OCI-LY7 (cell line): ENCODE data around the gene ADAMTS4. TPM values are rescaled to one million over a fixed set of nuclear protein-coding genes. Genes with fewer than 3 reads are reported as not detected.

Experiments
- Bru-seq: library from RNA; stranded (reverse); fragments of 400-500 nt; gene quantifications from one replicate; lab custom pipeline; 2021; lab: Mats Ljungman, UMichigan
- BruChase-seq, 2 experiments: library from RNA; stranded (reverse); fragments of 400-500 nt; gene quantifications; one replicate each; lab custom pipeline; 2021; lab: Mats Ljungman, UMichigan
- BruUV-seq: library from RNA; stranded (reverse); fragments of 400-500 nt; replicated peaks from 2 replicates; lab custom pipeline; 2021; lab: Mats Ljungman, UMichigan
- CTCF ChIA-PET: fragments of 300-600 bp; sonication (Branson Sonifier 250); formaldehyde crosslinking; loops from one replicate; lab custom pipeline; 2022; ENCODE audit warnings: antibody characterized with exemption; ENCODE audit not compliant: unreplicated experiment; lab: Charles Lee
- POLR2A ChIA-PET: fragments of 300-600 bp; sonication (Branson Sonifier 250); formaldehyde crosslinking; loops from one replicate; lab custom pipeline; 2022; ENCODE audit warnings: antibody characterized with exemption; lab: Charles Lee
- DNase-seq: peaks from one replicate; pipeline ENCODE4 v3.0.0-alpha.2; 2015; ENCODE audit warnings: low spot score
- H2AFZ ChIP-seq: fragments of 200-600 bp; sonication (generic), shearing (Covaris generic); 2 replicates; pipeline ENCODE4 v1.6.1; 2014; ENCODE audit warnings: mild to moderate bottlenecking, antibody characterized with exemption, low read length, moderate library complexity
- H3K27ac ChIP-seq: fragments of 200-600 bp; sonication (generic); 2 replicates; pipeline ENCODE4 v1.5.1; 2014; ENCODE audit warnings: mixed run types, low read depth, mild to moderate bottlenecking, moderate library complexity, low read length, inconsistent platforms; ENCODE audit not compliant: poor library complexity, severe bottlenecking
- H3K36me3 ChIP-seq: fragments of 200-600 bp; sonication (generic); 2 replicates; pipeline ENCODE4 v1.6.1; 2014; ENCODE audit warnings: mild to moderate bottlenecking, antibody characterized with exemption, low read length, moderate library complexity, mixed read lengths; ENCODE audit not compliant: insufficient read depth
- H3K4me1 ChIP-seq: fragments of 200-600 bp; sonication (generic); 2 replicates; pipeline ENCODE4 v1.5.1; 2014; ENCODE audit warnings: mild to moderate bottlenecking, low read length; ENCODE audit not compliant: insufficient read depth, poor library complexity, severe bottlenecking
- H3K4me2 ChIP-seq: fragments of 200-600 bp; sonication (generic); 2 replicates; pipeline ENCODE4 v1.6.1; 2014; ENCODE audit warnings: mild to moderate bottlenecking, low read length
- H3K4me3 ChIP-seq: fragments of 200-600 bp; sonication (generic); 2 replicates; pipeline ENCODE4 v1.5.1; 2014; ENCODE audit warnings: mild to moderate bottlenecking, low read depth, low read length; ENCODE audit not compliant: poor library complexity, severe bottlenecking
- H3K79me2 ChIP-seq: fragments of 200-600 bp; sonication (generic); 2 replicates; pipeline ENCODE4 v1.6.1; 2016; ENCODE audit warnings: low read depth, mild to moderate bottlenecking, low read length, moderate library complexity, mixed read lengths; ENCODE audit not compliant: insufficient read depth
- H3K9me2 ChIP-seq: fragments of 200-600 bp; sonication (generic); 2 replicates; pipeline ENCODE4 v1.6.1; 2016; ENCODE audit warnings: mild to moderate bottlenecking, low read length, mixed read lengths; ENCODE audit not compliant: insufficient read depth
- H3K9me3 ChIP-seq: fragments of 200-600 bp; sonication (generic); 2 replicates; pipeline ENCODE4 v1.6.1; 2014; ENCODE audit warnings: mild to moderate bottlenecking, mixed run types, low read length, mixed read lengths
- H4K20me1 ChIP-seq: fragments of 200-600 bp; sonication (generic); 2 replicates; pipeline ENCODE4 v1.6.1; 2014; ENCODE audit warnings: mild to moderate bottlenecking, antibody characterized with exemption, low read length, moderate library complexity, mixed read lengths; ENCODE audit not compliant: insufficient read depth
- CTCF ChIP-seq: fragments of 200-600 bp; sonication (generic); conservative IDR thresholded peaks from 2 replicates; pipeline ENCODE4 v1.5.1; 2014; ENCODE audit warnings: mild to moderate bottlenecking, antibody characterized with exemption, low read length, moderate library complexity, mixed read lengths
- EZH2phosphoT487 ChIP-seq: fragments of 200-600 bp; sonication (generic); IDR thresholded peaks from 2 replicates; pipeline ENCODE4 v1.6.1; 2018; ENCODE audit warnings: low read depth, borderline replicate concordance, mild to moderate bottlenecking, mixed run types, antibody characterized with exemption, low read length, moderate library complexity, mixed read lengths
- intact Hi-C: fragments of 100-400 bp; cut with micrococcal nuclease; formaldehyde crosslinking; loops from one replicate; pipeline ENCODE4 v1.10.0; 2022; ENCODE audit not compliant: unreplicated experiment
- long read RNA-seq: library from polyadenylated mRNA; stranded (forward); transcript quantifications from one replicate; pipeline ENCODE4 v2.0.0, GENCODE V29; 2022
- total RNA-seq, 2 experiments: library from RNA; depleted of rRNA in 1 of 2; stranded (reverse); fragments of >200 nt in 1 of 2; shearing (Covaris generic) in 1 of 2; gene quantifications; 2 replicates each; pipeline ENCODE4 v1.2.3, GENCODE V29; 2014 to 2022

ADAMTS4 gene, protein sequence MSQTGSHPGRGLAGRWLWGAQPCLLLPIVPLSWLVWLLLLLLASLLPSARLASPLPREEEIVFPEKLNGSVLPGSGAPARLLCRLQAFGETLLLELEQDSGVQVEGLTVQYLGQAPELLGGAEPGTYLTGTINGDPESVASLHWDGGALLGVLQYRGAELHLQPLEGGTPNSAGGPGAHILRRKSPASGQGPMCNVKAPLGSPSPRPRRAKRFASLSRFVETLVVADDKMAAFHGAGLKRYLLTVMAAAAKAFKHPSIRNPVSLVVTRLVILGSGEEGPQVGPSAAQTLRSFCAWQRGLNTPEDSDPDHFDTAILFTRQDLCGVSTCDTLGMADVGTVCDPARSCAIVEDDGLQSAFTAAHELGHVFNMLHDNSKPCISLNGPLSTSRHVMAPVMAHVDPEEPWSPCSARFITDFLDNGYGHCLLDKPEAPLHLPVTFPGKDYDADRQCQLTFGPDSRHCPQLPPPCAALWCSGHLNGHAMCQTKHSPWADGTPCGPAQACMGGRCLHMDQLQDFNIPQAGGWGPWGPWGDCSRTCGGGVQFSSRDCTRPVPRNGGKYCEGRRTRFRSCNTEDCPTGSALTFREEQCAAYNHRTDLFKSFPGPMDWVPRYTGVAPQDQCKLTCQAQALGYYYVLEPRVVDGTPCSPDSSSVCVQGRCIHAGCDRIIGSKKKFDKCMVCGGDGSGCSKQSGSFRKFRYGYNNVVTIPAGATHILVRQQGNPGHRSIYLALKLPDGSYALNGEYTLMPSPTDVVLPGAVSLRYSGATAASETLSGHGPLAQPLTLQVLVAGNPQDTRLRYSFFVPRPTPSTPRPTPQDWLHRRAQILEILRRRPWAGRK
- total RNA-seq (2014; rRNA removed; shearing (Covaris generic)) (0.03 TPM in 2 replicates), total RNA-seq (2022) (0.07 and 0.15 TPM in 2 replicates), Bru-seq, nascent RNA (percentile 24 among the genes with signal in this experiment), BruChase-seq, experiment 1, labeled RNA remaining after a 6-hour chase (percentile 22 among the genes with signal in this experiment), BruChase-seq, experiment 2, labeled RNA remaining after a 2-hour chase (percentile 15 among the genes with signal in this experiment)
- long read RNA-seq, partial matches to known transcripts, result 0 of 1 reads
- long read RNA-seq, other reads (novel, unspliced or antisense), result 1 of 1 reads

- Histone ChIP-seq H3K36me3 (peaks cover 5% of the 10 kb centered on the region), H2AFZ (no peak within 1 kb of the TSS), H3K4me2 (no peak within 1 kb of the TSS), H4K20me1 (no peaks in the 10 kb centered on the region), H3K9me3 (no peaks in the 10 kb centered on the region), H3K27ac (no peak within 1 kb of the TSS), H3K9me2 (no peaks in the 10 kb centered on the region), H3K4me3 (no peak within 1 kb of the TSS), H3K79me2 (peaks cover 4% of the 10 kb centered on the region; the same call in 1 of the 2 replicates), H3K4me1 (peaks cover 52% of the 10 kb centered on the region)
- CTCF ChIA-PET, result no interaction called here
- no peak for DNase-seq
- POLR2A ChIA-PET, result interaction anchor here (0.6 kb wide), 1 partner anchor 44 kb away, joined by 3 read pairs; no protein-coding TSS in a partner anchor
- TF ChIP-seq CTCF (no peak), EZH2phosphoT487 (no peak)
- BruUV-seq, result no TSS peak
- intact Hi-C loops, result no loop called here
Observed at GRCh38 chr1:161198897-161199431, at the start of gene ADAMTS4. TSS of gene ADAMTS4 (minus strand) at chr1:161199054. CDS start at chr1:161198627, 427 bp downstream.

- H3K36me3 ChIP-seq, result no peaks in the 10 kb centered on the region
- no peak overlapping the region for H3K4me2 ChIP-seq
- TF ChIP-seq EZH2phosphoT487 (no peak), CTCF (no peak)
- H3K4me3 ChIP-seq, result no peak overlapping the region
- ChIA-PET POLR2A (no interaction called here), CTCF (no interaction called here)
- no peaks in the 10 kb centered on the region for H3K4me1 ChIP-seq
- H2AFZ ChIP-seq, result no peak overlapping the region
- H3K27ac ChIP-seq, result no peak overlapping the region
- H4K20me1 ChIP-seq, result no peaks in the 10 kb centered on the region
- no TSS peak for BruUV-seq
- H3K79me2 ChIP-seq, result no peaks in the 10 kb centered on the region
- DNase-seq, result no peak
- H3K9me3 ChIP-seq, result peaks cover 1% of the 10 kb centered on the region; the same call in 1 of the 2 replicates
- H3K9me2 ChIP-seq, result no peaks in the 10 kb centered on the region
- intact Hi-C loops, result no loop called here
Observed at GRCh38 chr1:161244888-161245287, 46.0 kb upstream of the ADAMTS4 start.
